ENCODE measurements around the gene GBA3.

DNA sequence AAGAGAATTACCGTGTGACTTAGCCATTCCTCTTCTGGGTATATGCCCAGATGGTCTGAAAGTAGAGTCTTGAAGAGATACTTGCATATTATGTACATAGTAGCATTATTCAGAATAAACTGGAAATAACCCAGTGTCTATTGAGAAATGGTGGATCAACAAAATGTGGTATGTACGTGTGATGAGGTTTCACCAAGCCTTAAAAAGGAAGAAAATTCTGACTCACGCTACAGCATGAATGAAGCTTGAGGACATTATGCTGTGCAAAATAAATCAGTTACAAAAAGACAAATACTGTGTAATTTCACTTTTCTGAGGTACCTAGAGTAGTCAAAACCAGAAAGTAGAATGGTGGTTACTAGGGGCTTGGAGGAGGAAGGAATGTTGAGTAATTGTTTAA, 37.3 kb downstream of the GBA3 start:
- TF ChIP-seq CHD2 (IDR thresholded peaks at IDR 0.05; ENCODE audit: low read length, partially characterized antibody): no peak
- no peak for TF ChIP-seq RCOR1 (IDR thresholded peaks at IDR 0.05; ENCODE audit: low read depth, low read length)
- TF ChIP-seq, protein P1, sequence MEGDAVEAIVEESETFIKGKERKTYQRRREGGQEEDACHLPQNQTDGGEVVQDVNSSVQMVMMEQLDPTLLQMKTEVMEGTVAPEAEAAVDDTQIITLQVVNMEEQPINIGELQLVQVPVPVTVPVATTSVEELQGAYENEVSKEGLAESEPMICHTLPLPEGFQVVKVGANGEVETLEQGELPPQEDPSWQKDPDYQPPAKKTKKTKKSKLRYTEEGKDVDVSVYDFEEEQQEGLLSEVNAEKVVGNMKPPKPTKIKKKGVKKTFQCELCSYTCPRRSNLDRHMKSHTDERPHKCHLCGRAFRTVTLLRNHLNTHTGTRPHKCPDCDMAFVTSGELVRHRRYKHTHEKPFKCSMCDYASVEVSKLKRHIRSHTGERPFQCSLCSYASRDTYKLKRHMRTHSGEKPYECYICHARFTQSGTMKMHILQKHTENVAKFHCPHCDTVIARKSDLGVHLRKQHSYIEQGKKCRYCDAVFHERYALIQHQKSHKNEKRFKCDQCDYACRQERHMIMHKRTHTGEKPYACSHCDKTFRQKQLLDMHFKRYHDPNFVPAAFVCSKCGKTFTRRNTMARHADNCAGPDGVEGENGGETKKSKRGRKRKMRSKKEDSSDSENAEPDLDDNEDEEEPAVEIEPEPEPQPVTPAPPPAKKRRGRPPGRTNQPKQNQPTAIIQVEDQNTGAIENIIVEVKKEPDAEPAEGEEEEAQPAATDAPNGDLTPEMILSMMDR (IDR thresholded peaks at IDR 0.05): no peak
- TF ChIP-seq, protein P2, sequence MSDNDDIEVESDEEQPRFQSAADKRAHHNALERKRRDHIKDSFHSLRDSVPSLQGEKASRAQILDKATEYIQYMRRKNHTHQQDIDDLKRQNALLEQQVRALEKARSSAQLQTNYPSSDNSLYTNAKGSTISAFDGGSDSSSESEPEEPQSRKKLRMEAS (IDR thresholded peaks at IDR 0.05): no peak

Data from A549 (cell line).